Left hindlimb (tissue), 1 donor: Measurements from ENCODE around the gene OR2S2.
A peak's percentile ranks its signal among the peaks of the same experiment; 100 is the strongest.
"Not testable (repeated sequence)": the region's sequence is repeated elsewhere in the genome, so short reads cannot be mapped to it uniquely, and the experiment has no call there.

Experiments used
- DNase-seq: peaks from one replicate; pipeline ENCODE4 v3.0.0-alpha.2; 2018

OR2S2 gene

DNA sequence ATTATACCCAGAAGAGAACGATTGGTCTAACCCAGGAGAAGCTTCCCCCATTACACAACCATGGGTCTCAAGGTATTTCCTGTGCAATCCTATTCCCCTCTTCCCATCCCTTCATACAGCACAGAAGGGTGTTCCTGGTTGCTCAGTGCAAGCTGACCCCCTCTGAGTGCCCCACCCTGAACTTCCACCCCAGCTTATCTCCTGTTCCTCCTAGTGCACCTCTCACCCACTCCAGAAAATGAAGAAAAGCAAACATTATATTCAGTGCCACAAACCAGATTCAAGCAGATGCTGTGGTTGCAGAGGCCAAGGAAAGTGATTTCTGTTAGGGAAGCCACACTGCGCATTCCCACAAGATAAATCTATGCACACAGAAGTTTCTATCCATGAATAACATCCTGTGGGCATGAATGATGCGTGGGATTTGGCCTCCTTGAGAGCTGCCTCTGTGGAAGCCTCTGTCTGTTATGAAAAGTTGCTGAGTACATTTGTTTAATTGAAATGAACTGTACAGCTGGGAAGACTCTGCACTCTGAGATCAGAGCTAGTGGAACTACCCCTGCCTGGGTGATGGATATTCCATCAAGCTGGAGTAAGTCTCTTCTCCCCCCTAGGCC is 2.2 kb upstream of the OR2S2 start:
- DNase-seq, result no peak

DNA sequence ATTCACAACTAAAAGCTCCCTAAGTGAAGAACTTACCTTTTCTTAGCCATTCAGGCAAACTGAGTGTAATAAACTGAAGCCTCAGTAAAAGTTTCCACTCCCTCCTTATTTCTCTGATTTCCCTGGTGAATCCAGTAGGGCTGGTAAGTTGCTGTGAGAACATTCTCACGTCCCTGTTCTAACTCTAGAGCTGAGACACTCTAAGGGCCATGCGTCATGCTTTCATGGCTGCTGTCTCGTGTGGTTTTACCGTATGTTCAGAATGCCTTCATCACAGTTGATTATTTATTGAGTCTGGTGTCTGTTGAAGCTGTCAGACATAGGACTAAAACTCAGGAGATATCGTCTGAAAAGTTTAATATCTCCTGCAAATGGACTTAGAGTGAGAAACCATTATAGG is 1.3 kb downstream of the OR2S2 start:
- no peak for DNase-seq

DNA sequence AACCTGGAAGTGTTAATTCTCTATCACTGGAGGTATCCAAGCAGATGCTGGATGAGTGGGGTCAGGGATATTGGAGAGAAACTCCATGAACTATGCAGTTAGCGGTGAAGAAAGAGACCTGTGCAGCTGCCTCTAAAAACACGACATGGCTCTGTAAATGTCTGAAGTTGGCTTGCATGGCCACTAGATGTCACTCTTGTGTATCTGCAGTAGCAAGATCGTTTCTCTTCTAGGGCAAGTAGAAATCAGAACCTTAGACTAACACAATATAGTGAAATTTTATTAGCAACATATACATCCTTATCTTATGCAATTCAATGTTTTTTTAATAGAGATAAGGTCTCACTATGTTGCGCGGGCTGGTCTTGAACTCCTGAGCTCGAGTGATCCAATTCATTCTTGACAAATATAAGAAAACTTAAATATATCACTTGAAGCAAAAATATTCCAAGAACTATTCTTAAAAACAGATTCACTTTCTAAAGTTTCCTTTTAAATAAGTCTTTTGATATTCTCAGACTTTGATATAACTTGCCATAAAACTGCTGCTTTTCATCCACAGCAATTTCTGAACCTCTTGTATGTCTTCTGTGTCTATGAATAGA is 2.9 kb downstream of the OR2S2 start:
- DNase-seq, result peak; percentile 53

DNA sequence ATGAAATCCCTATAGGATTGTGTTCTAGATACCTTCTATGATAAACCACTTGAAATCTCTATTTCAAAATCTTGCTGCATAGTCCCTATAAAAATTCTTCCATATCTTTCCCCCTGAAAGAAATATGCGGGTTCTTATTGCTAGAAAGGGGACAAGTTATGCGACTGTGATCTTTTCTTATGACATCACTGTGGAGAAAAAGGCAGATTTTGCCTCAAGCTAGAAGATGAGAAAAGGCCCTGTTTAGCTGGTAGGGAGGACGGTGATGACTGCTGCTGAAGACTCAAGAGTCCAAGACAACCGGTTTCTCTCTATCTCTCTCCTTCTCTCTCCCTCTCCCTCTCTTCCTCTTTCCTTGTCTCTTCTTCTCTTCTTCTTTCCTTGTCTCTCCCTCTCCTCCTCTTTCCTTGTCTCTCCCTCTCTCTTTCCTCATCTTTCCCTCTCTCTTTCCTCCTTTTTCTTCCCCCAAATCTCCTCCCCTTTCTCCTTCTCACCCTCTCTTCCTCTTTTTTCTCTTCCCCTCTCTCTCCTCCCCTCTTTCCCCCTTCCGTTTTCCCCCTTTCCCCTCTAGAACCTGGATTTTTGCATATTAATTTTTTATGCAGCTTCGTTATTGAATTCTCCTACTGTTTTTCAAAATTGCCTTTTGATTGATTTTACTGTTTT is 5.3 kb downstream of the OR2S2 start:
- no peak for DNase-seq

DNA sequence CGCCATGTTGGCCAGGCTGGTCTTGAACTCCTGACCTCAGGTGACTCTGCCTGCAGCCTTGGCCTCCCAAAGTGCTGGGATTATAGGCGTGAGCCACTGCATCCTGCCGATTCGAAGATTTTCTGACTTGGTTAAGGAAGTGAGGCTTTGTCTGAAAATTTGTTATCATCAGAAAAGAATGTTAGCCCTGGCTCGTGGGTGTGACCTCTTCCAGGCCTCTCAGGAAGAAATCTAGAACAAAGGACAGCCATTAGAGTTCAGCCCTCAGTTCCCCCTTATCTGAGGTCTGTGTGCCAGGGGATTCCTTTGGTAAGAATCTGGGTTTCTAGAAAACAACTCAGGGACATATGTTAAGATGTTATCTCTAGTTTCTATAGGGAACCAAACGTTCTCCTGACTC is 6.2 kb downstream of the OR2S2 start:
- DNase-seq, result no peak

DNA sequence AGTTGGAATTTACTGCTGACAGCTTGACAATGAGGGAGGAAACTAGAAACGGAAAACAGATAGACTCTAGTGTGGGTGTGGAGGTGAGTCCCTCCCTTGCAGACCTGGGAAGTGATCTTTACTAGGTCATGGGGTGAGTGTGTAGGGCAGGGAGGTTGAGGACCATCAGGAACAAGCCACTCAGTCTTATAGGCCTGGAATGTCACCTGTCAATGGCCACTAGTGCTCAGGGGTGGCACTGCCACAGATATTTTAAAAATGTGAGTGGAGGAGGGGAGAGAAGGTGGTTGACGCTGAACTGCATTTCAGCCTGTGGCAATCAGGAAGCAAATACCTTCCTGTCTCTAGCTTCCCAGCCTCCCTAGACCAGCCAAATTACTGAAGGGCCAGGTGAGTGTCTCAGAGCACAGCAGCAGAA is 9.0 kb downstream of the OR2S2 start:
- no peak for DNase-seq

DNA sequence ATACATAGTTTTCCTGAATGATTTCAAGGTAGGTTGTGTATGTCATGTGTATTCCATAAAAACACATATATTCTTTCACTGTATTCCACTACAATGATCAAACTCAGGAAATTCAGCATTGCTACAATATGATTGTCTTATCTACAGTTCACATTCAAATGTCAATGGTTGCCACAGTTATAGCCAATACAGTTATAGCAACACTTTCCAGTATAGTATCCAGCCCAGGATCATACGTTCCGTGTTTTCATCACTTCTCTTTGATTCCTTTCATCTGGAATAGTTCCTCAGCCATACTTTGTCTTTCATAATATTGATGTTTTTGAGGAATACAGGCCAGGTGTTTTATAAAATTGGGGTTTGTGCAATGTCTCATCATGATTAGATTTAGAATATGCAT is 9.5 kb downstream of the OR2S2 start:
- DNase-seq, result no peak

DNA sequence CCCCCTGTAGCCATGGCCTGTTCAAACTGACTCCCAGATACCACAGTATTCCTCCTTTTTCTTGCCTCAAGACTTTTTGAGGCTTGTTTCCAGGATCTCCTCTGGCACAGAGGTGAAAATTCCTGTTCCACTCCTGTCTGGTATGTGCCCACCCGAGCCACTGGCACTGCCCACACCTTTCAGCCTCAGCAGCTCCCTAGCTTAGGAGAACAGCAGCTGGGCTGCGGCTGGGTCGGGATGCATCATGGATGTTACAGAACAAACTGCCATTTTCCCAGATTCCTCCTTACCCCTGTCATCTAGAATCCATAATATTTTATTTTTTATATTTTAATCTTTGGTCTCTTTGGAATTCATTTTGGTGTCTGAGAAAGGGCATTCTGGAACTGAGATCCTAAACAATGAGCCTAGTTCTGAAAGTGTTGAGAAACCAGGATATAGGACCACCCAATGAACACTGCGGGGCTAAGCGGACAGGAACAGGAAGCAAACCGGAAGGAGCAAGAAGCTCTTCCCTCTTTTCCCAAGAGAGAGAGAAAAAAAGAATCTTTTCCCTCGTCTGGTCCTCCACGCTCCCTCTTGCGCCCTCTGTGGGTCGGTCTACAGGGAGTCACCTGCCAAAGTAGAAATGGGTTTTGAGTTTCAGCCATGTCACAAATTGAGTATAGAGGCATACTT is 12.5 kb downstream of the OR2S2 start:
- DNase-seq, result peak; percentile 74

DNA sequence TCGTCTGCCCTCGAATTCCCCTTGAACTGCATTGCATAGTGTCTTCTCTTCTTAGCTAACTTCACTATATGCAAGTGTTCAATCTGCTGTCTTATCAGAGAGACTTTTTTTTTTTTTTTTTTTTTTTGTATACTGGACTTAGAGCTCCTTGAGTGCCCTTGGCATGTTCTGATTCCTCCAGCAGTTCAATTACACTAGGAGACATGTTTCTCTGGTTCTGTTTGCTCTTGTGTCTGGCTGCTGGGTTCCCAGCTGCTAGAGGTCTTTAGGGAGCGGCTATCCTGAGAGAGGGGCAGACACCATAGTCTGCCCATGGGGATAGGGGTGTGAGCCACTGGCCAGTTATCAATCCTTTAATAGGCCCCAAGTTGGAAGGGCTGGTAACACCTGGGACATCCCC is 13.1 kb downstream of the OR2S2 start:
- DNase-seq, result no peak

DNA sequence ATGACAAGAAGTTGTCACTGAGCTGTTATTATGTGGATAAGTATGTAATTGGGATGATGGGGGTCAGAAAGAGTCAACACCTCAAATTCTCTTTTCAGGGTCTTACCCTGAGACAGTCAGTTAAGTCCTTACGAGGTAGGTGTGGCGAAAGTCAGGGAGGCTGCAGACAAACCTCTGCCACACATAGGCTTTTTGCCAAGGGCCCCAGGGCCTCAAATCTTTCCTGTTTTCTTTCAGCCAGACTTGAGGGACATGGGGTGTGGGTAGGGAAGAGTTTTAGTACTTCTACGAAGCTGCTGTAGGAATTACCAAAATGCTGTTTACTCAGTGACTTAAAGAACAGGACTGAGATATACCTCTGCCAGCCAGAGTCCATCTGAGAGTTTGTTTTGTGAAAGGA is 13.8 kb downstream of the OR2S2 start:
- no peak for DNase-seq

DNA sequence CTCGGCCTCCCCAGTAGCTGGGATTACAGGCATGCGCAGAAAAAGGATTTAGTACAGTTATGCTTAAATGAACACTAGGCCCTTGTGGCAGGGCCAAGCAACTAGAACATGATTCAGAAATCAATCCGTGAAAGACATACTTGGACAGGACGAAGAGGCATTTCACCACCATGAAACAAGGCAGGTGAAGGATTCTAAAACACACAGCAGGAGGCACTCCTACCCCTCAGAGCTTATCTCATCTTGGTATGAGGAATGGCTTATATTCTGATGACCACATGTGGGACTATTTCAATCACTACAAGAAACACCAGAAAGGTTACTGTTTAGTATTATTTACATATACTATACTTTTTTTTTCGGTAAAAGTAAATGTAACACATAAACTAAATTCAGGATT is 15.7 kb downstream of the OR2S2 start:
- DNase-seq, result no peak

DNA sequence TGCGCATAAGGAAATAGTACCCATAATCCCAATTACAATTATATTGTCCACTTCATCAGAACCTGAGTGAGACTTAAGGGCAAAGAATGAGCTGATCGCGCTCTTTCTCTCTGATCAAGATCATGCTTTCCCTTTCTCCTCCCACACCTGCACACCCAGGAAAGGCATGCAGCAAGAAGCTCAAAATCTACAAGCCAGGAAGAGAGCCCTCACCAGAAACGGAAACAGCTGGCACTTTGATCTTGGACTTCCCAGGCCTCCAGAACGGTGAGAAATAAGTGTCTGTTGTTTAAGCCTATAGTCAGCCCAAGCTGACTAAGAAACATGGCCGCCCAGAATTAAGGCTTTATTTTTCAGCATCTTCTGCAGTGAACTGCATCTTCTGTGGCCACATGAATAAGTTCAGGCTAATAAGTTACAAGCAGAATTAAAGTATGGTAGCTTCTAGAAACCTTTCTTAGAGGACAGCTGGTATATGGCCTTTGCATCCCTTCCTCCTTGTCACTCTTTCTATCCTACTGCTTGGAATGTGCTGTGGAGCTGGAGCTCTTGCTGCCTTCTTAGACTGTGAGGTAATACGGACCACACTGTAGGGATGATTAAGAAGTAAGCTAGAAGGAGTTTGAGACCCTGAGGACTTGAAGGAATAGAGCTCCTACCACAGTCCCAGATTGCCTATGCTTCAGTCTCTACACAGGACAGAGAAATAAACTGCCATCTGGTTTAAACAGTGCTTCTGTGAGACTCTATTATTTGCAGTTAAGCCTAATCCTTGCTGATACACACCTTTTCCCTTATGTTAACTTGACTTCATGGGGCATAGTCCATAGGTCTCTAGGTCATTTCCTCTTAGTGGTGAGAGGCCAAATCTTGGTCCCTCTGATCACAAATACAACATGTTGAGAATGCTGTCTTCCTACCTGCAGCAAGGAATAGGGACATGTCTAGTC is 17.2 kb downstream of the OR2S2 start:
- no peak for DNase-seq

DNA sequence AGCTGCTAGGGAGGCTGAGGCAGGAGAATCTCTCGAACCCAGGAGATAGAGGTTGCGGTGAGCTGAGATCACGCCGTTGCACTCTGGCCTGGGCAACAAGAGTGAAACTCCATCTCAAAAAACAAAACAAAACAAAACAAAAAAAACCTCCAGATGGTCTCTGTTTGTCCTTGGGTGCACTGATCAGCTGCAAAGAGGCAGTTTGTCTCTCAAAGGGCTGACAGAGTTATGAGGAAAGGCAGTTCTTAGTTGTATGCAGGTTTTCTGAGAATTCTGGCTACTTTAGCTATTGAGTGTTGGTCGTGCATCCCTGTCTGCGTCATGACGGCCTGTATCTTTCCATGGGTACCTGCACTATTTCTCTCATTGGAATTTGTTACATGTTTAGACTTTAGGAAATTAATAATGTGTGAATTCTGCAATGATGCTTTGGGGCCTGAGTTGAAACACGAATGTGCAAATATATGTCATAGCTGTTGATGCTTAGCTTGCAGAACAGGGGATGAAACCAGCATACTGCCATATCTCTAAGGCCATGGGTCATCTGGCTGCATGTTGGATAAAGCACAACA is 18.2 kb downstream of the OR2S2 start:
- DNase-seq, result no peak

DNA sequence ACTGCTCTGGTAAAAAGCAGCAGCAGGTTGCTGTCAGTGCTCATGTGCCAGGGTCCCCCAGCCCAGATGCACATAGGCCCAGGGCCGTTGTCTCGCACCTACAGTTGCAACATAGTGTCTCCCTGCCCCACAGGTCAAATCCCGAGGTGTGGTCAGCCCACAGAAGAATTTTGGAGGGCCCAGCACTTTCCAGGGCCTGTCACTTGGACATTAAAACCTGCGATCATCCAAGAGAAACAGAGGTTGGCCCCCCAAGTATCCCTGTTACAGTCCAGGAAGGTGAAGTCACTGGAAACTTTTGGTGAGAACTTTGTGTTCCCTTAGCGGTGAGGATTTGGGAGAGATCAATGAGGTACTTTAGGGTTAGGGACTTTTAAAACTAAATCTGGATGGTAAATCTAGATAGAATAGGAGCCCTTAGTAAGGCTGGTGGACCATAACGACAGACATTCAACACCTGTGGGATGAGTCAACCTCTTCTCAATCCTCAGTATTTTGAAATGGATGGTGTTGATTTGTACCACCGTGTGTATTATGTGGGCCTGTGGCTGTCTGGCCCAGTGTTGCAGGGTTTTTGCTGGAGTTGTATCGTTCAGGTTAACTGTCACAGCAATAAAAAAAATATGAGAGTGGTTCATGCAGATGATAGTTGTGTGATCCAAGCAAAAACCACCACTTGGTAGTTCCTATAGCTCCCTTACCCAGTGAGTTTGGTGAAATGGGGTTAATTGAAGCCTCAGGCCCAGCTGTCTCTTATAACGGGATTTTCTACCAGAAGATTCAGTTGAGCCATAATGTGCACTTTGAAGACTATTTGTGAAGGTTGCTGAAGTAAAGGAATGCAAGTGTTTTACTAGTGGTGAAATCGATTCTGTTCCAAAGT is 19.2 kb downstream of the OR2S2 start:
- DNase-seq, result no peak

DNA sequence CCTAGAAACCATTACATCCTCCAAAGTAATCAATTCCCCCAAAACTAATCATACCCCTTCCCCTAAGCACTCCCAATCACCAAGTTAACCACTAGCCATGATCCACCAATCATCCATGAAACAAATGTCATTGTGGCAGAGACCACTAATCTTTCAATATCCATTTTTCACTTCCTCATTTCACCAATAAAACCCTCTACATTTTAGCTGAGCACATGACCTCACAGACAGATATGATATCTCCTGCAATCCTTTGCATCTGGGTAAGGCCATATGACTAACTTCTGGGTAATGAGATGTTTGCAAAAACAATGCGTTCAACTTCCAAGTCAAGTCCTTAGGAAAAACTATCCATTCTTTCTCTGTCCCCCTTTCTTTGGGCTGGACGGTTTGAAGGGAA is 20.7 kb downstream of the OR2S2 start:
- no peak for DNase-seq

DNA sequence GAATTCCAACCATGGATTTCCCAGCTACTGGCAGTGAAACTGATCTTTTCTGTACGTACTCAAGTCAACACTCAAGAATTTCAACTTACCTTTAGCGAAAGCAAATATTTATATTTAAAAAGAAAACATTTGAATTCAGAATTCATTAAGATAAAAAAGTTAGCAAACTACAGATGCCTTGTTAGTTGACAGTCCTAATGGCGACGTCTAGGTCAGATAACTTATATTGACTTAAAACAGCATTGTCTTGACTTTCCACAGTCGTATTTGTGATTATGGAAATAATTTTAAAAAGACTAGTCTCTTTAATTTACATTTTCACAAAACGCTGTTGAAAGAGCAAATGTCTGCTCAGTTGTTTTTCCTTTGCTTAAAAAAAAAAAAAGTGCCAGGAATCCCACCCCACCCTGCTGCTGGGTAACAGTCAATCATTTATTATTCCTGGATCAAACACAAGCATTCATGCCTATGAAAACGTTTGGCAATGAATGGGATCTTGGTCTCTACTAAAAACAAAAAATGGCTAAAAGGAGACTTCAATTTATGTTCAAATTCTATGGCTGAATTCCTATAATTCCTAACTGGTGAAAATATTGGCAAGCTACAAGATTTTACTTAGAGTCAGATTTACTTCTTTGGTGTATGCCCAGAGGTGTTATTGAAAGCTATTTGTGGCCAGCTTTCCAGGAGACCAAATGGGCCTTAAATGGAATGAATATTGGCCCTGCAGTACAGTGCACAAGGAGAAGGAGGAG is 22.0 kb downstream of the OR2S2 start:
- no peak for DNase-seq

DNA sequence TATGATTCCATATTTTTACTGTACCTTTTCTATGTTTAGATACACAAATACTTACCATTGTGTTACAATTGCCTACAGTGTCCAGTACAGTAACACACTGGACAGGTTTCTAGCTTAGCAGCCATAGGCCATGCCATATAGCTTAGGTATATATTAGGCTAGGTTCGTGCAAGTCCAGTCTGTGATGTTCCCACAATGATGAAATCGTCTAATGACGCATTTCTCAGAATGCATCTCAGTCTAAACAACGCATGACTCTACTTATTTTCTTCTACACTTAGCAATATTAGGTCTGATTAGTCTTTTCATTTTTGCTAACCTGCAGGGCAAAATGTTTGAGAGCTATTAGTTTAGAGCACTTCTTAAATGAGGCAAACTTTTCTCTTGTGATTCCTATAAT is 22.7 kb downstream of the OR2S2 start:
- DNase-seq, result no peak

DNA sequence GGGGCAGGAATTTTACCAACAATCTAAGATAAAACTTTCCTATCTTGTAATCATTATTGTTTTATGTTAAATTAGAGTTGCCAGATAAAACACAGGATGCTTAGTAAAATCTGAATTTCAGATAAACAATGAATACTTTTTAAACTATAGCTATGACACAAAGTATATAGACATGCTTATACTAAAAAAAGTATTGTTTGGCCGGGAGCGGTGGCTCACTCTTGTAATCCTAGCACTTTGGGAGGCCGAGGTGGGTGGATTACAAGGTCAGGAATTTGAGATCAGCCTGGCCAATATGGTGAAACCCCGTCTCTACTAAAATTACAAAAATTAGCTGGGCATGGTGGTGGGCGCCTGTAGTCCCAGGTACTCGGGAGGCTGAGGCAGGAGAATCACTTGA is 23.9 kb downstream of the OR2S2 start:
- DNase-seq, result not testable (repeated sequence)

DNA sequence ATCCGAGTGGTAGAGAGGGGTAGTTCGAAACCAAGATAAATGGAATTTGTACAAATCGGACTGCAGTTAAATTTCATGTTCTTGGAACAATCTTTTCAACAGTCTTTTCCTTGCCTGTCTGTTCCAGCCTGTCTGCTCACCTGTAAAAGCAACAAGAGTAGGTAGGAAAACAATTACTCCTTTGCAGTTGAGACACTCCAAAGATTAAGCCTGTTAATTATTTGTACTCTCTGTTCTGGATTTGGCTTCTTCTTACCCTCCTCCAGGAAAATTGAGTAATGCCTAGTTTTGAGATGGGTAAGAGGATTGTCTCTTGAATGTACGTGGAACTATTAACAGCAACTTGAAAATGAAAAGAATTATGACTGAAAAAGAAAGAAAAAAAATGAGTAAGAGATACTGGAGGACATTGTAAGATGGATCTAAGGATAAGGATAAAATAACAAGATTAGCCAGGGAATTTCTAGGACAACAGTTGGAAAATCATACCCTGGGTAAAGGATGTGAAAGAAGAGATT is 24.3 kb downstream of the OR2S2 start:
- DNase-seq, result no peak

DNA sequence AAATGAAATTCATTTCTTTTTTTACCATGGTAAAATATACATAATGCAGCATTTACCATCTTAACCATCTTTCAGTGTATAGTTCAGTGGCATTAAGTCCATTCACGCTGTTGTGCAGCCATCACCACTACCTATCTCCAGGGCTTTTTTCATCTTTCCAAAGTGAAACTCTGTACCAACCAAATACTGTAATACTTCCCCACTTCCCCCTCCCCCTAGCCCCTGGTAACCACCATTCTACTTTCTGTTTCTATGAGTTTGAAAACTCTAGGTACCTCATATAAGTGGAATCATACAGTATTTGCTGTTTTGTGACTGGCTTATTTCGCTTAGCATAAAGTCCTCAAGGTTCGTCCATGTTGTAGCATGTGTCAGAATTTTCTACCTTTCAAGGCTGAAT is 25.2 kb downstream of the OR2S2 start:
- no peak for DNase-seq
